ENCODE results near the gene MYLK2.

The MYLK2 gene

GRCh38 chr20:31877684-31878083 is 58.5 kb downstream of the MYLK2 start:
- TF ChIP-seq POLR2AphosphoS5 (IDR thresholded peaks at IDR 0.05; ENCODE audit: low read depth, low read length) (no peak), FOXP2 (optimal IDR thresholded peaks at IDR 0.05; ENCODE audit: borderline replicate concordance, extremely low read depth, extremely low read length, insufficient read depth) (no peak), REST (IDR thresholded peaks at IDR 0.05; ENCODE audit: insufficient read depth in 1 of 2, low read depth in 2 of 2, low read length in 2 of 2) (no peak), TAF1 (IDR thresholded peaks at IDR 0.05; ENCODE audit: borderline replicate concordance, insufficient read depth, low read length) (no peak), SIN3A (IDR thresholded peaks at IDR 0.05; ENCODE audit: borderline replicate concordance, insufficient read depth, low read length) (no peak)

- TF ChIP-seq FOXP2 (optimal IDR thresholded peaks at IDR 0.05; ENCODE audit: borderline replicate concordance, extremely low read depth, extremely low read length, insufficient read depth) (no peak), REST (IDR thresholded peaks at IDR 0.05; ENCODE audit: insufficient read depth in 1 of 2, low read depth in 2 of 2, low read length in 2 of 2) (no peak), TAF1 (IDR thresholded peaks at IDR 0.05; ENCODE audit: borderline replicate concordance, insufficient read depth, low read length) (no peak), POLR2AphosphoS5 (IDR thresholded peaks at IDR 0.05; ENCODE audit: low read depth, low read length) (peak; percentile 25; the same call in 1 of the 2 replicates), SIN3A (IDR thresholded peaks at IDR 0.05; ENCODE audit: borderline replicate concordance, insufficient read depth, low read length) (peak; percentile 91)
Observed at GRCh38 chr20:31879143-31879987, 60.2 kb downstream of the MYLK2 start.

GRCh38 chr20:31881945-31882344 is 62.8 kb downstream of the MYLK2 start:
- no peak for TF ChIP-seq SIN3A (IDR thresholded peaks at IDR 0.05; ENCODE audit: borderline replicate concordance, insufficient read depth, low read length)
- TF ChIP-seq FOXP2 (optimal IDR thresholded peaks at IDR 0.05; ENCODE audit: borderline replicate concordance, extremely low read depth, extremely low read length, insufficient read depth): no peak
- TF ChIP-seq POLR2AphosphoS5 (IDR thresholded peaks at IDR 0.05; ENCODE audit: low read depth, low read length): no peak
- no peak for TF ChIP-seq REST (IDR thresholded peaks at IDR 0.05; ENCODE audit: insufficient read depth in 1 of 2, low read depth in 2 of 2, low read length in 2 of 2)
- TF ChIP-seq TAF1 (IDR thresholded peaks at IDR 0.05; ENCODE audit: borderline replicate concordance, insufficient read depth, low read length): no peak

GRCh38 chr20:31883829-31884228 is 64.7 kb downstream of the MYLK2 start:
- TF ChIP-seq SIN3A (IDR thresholded peaks at IDR 0.05; ENCODE audit: borderline replicate concordance, insufficient read depth, low read length): no peak
- no peak for TF ChIP-seq POLR2AphosphoS5 (IDR thresholded peaks at IDR 0.05; ENCODE audit: low read depth, low read length)
- no peak for TF ChIP-seq REST (IDR thresholded peaks at IDR 0.05; ENCODE audit: insufficient read depth in 1 of 2, low read depth in 2 of 2, low read length in 2 of 2)
- no peak for TF ChIP-seq FOXP2 (optimal IDR thresholded peaks at IDR 0.05; ENCODE audit: borderline replicate concordance, extremely low read depth, extremely low read length, insufficient read depth)
- TF ChIP-seq TAF1 (IDR thresholded peaks at IDR 0.05; ENCODE audit: borderline replicate concordance, insufficient read depth, low read length): no peak
